Stomach (tissue), 9 donors: ENCODE data around the gene ADAMTSL3. TPM values are rescaled to one million over a fixed set of nuclear protein-coding genes. Genes with fewer than 3 reads are reported as not detected.

ENCODE experiments used
- DNase-seq, 2 donors: peaks; one replicate each; pipeline versions ENCODE4 v3.0.0 to v3.0.0-alpha.2; 2013 to 2019
- H3K27ac ChIP-seq, 5 donors: fragments of 200-600 bp in 4 of 5; sonication (generic) in 4 of 5; one replicate each; pipeline ENCODE4 v1.5.1; 2013 to 2019; ENCODE audit warnings: mild to moderate bottlenecking in 1 of 5, moderate library complexity in 1 of 5
- H3K27me3 ChIP-seq, 3 donors: fragments of 200-600 bp; sonication (generic); one replicate each; pipeline ENCODE4 v1.5.1; 2017 to 2019; ENCODE audit warnings: mixed run types in 1 of 3
- H3K36me3 ChIP-seq, 4 donors: fragments of 200-600 bp; sonication (generic); 1 replicate in 3 of 4; 2 replicates in 1 of 4; pipeline ENCODE4 v1.5.1; 2016 to 2019
- H3K4me1 ChIP-seq, 4 donors: fragments of 200-600 bp; sonication (generic); one replicate each; pipeline ENCODE4 v1.5.1; 2016 to 2019
- H3K4me3 ChIP-seq, 4 donors: fragments of 200-600 bp; sonication (generic) in 3 of 4; one replicate each; pipeline ENCODE4 v1.5.1; 2016 to 2019; ENCODE audit warnings: mild to moderate bottlenecking in 1 of 4
- H3K9me3 ChIP-seq, 4 donors: fragments of 200-600 bp; sonication (generic); one replicate each; pipeline ENCODE4 v1.5.1; 2016 to 2019
- EP300 ChIP-seq: sonication (generic); formaldehyde crosslinking; IDR thresholded peaks from one replicate; pipeline ENCODE4 v1.6.1; 2017; ENCODE audit warnings: antibody characterized with exemption
- POLR2A ChIP-seq, 4 donors: fragments of 450-650 bp; IDR thresholded peaks; one replicate each; pipeline ENCODE4 v1.6.1; 2016; ENCODE audit warnings: antibody characterized with exemption in 4 of 4, control low read depth in 2 of 4, mild to moderate bottlenecking in 1 of 4, moderate library complexity in 1 of 4
- POLR2AphosphoS5 ChIP-seq, 3 donors: sonication (generic); formaldehyde crosslinking; IDR thresholded peaks; one replicate each; pipeline ENCODE4 v1.6.1; 2016; ENCODE audit warnings: antibody characterized with exemption in 3 of 3
- WGBS, 5 donors: extraction: QIAGEN DNeasy Blood & Tissue Kit in 3 of 5; methylation state at CpG; one replicate each; pipeline versions ENCODE4 v1.1.5 to v1.1.7; 2013 to 2018; 5-methylcytosine and 5-hydroxymethylcytosine counted together
- intact Hi-C: fragments of 100-400 bp; cut with DNase I; formaldehyde crosslinking; loops from one replicate; pipeline ENCODE4 v1.15.1; 2023; ENCODE audit warnings: low total_unique reads
- polyA plus RNA-seq, 3 donors: library from polyadenylated mRNA; stranded (reverse); fragments of 200-250 nt; gene quantifications; one replicate each; pipeline ENCODE4 v1.2.3, GENCODE V29; 2013
- total RNA-seq, 5 donors: library from RNA; depleted of rRNA; stranded (reverse); fragments of >200 nt; gene quantifications; one replicate each; pipeline versions ENCODE4 v1.1.0 to v1.2.3, GENCODE V29; 2014 to 2016
- TF ChIP-seq, protein P1 (sequence below), 7 experiments: fragments of 450-650 bp in 4 of 7; fragments of 200-600 bp in 3 of 7; sonication (generic) in 3 of 7; IDR thresholded peaks; one replicate each; pipeline ENCODE4 v1.5.1; 2016 to 2019; ENCODE audit warnings: antibody characterized with exemption in 7 of 7, control low read depth in 2 of 7, mild to moderate bottlenecking in 1 of 7
- donor health status: healthy with polysubstance abuse.
- donor health status: Bipolar disorder and iron deficiency.
- donor health status: healthy.

The ADAMTSL3 gene
- total and polyA plus RNA-seq, 8 donors: 1.1 to 54.9 (median 6.0) TPM

DNA sequence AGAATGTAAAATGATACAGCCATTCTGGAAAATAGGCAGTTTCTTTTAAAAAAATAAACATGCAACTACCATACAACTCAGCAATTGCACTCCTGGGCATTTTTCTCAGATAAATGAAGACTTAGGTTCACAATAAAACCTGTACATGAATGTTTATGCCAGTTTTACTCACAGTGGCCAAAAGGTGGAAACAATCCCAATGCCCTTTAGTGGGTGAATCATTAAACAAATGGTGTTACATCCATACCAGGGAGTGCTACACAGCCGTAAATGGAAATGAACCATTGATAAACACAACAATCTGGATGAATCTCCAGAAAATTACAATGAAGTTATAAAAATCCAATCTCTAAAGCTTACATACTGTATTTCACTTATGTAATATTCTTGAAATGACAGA is 140.3 kb downstream of the ADAMTSL3 start:
- TF ChIP-seq EP300 (no peak), POLR2A (IDR thresholded peaks at IDR 0.05) (no peak), POLR2AphosphoS5 (IDR thresholded peaks at IDR 0.05) (no peak)
- TF ChIP-seq, protein P1, sequence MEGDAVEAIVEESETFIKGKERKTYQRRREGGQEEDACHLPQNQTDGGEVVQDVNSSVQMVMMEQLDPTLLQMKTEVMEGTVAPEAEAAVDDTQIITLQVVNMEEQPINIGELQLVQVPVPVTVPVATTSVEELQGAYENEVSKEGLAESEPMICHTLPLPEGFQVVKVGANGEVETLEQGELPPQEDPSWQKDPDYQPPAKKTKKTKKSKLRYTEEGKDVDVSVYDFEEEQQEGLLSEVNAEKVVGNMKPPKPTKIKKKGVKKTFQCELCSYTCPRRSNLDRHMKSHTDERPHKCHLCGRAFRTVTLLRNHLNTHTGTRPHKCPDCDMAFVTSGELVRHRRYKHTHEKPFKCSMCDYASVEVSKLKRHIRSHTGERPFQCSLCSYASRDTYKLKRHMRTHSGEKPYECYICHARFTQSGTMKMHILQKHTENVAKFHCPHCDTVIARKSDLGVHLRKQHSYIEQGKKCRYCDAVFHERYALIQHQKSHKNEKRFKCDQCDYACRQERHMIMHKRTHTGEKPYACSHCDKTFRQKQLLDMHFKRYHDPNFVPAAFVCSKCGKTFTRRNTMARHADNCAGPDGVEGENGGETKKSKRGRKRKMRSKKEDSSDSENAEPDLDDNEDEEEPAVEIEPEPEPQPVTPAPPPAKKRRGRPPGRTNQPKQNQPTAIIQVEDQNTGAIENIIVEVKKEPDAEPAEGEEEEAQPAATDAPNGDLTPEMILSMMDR (IDR thresholded peaks at IDR 0.05): no peak
- Histone ChIP-seq H3K27me3 (no peaks in the 10 kb centered on the region), H3K27ac (no peak overlapping the region), H3K4me3 (no peak overlapping the region), H3K4me1 (no peaks in the 10 kb centered on the region), H3K36me3 (no peaks in the 10 kb centered on the region), H3K9me3 (no peaks in the 10 kb centered on the region)
- intact Hi-C loops: no loop called here
- no peak for DNase-seq
- 85 to 100% (median 91%) methylated on average over 1 of the region's 1 CpG for WGBS, 5 donors

DNA sequence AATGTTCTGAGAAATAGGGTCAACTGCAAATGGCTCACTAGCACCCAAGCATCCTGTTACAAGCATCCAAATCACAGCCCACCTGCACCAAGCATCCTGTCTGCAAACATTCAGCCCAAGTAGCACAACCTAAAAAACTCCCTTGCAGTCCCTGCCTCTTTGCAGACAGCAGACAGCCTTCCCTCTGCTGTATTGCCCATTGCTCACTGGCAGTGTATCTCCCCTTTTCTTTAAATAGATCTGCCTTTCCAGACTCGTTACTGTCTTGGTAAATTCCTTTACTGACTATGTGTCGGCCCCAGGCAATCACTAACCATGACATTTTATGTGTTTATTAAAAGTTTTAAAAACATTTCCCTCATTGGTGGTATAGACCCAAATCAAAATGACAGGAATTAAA is 155.4 kb downstream of the ADAMTSL3 start:
- H3K9me3 ChIP-seq: peaks cover 0 to 18% (median 0%) of the 10 kb centered on the region in 4 donors
- DNase-seq: no peak
- no peaks in the 10 kb centered on the region for H3K4me1 ChIP-seq
- intact Hi-C loops: no loop called here
- WGBS, 5 donors: 75 to 88% (median 85%) methylated on average over 2 of the region's 2 CpGs
- TF ChIP-seq, protein P1 (IDR thresholded peaks at IDR 0.05): no peak
- TF ChIP-seq EP300 (no peak), POLR2AphosphoS5 (IDR thresholded peaks at IDR 0.05) (no peak), POLR2A (IDR thresholded peaks at IDR 0.05) (no peak)
- no peak overlapping the region for H3K27ac ChIP-seq
- no peaks in the 10 kb centered on the region for H3K27me3 ChIP-seq
- H3K4me3 ChIP-seq: no peak overlapping the region
- H3K36me3 ChIP-seq: peaks cover 0 to 15% (median 7%) of the 10 kb centered on the region in 4 donors

DNA sequence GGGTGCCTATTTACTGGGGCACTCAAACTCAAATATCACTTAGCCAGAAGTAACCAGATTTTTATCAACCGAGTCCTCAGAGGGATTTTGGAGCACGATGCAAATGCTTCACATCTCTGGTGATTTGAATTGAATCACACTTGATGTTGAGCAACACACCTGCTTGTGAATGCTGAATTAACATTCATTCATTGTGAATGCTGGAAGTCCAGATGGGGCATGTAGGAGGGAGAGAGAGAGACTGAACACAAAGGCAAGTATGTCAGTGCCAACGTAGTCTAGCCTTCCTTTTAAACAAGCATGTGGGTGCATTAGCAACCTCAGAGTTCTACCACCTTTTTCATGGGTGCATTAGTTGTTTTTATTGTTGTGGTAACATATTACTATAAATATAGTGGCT is 156.2 kb downstream of the ADAMTSL3 start:
- DNase-seq: no peak
- intact Hi-C loops: no loop called here
- Histone ChIP-seq H3K4me3 (no peak overlapping the region), H3K27me3 (no peaks in the 10 kb centered on the region), H3K36me3 (peaks cover 0 to 15% (median 7%) of the 10 kb centered on the region in 4 donors), H3K4me1 (no peaks in the 10 kb centered on the region), H3K27ac (no peak overlapping the region), H3K9me3 (peaks cover 0 to 18% (median 0%) of the 10 kb centered on the region in 4 donors)
- TF ChIP-seq POLR2AphosphoS5 (IDR thresholded peaks at IDR 0.05) (no peak), POLR2A (IDR thresholded peaks at IDR 0.05) (no peak), EP300 (no peak)
- TF ChIP-seq, protein P1 (IDR thresholded peaks at IDR 0.05): no peak
- 84 to 96% (median 91%) methylated on average over 3 of the region's 3 CpGs for WGBS, 5 donors

DNA sequence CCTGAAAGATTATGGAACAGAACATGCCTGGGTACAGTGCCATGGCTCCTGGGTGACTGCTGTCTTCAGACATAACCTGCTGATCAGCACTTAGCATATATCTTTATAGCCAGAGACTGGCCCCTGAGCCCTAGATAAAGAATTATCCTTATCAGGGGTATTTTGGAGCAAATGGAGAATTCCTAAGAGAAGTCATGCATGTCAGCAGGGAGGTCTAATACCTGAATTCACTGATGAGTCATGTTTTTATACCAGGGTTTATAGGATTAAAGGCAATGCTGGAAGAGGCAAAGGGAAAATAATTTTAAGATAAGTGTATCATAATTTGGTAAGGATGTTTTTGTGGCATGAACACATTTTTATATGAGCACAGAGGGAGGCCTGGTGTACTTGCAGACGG is 159.8 kb downstream of the ADAMTSL3 start:
- H3K27ac ChIP-seq: no peak overlapping the region
- WGBS, 5 donors: 0 to 96% (median 73%) methylated on average over 1 of the region's 1 CpG
- H3K27me3 ChIP-seq: no peaks in the 10 kb centered on the region
- no peak overlapping the region for H3K4me3 ChIP-seq
- TF ChIP-seq EP300: no peak
- intact Hi-C loops: no loop called here
- no peak for DNase-seq
- no peaks in the 10 kb centered on the region for H3K4me1 ChIP-seq
- H3K36me3 ChIP-seq: no peaks in the 10 kb centered on the region
- H3K9me3 ChIP-seq: no peaks in the 10 kb centered on the region

DNA sequence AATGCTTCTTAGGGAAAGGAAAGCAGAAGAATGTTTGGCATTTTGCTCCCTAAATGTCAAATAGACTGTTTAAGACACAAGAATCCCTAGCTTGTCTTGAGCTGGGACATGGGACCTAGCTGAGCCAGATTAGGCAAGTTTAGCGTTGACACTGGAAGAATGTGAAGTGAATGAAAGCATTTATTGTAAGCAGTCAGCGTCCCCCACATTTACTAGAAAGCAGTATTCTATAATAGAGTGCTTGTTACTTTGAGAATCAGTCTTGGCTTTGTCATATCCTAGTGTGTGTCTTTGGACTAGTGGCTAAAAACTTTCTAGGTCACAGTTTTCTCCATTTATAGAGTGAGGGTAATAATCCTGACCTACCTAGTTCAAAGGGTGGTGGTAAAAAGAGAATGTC is 161.6 kb downstream of the ADAMTSL3 start:
- peak in 1 of 2 donors; percentile 34 for DNase-seq
- peaks cover 0 to 9% (median 0%) of the 10 kb centered on the region in 4 donors for H3K36me3 ChIP-seq
- H3K27me3 ChIP-seq: no peaks in the 10 kb centered on the region
- H3K9me3 ChIP-seq: no peaks in the 10 kb centered on the region
- 57 to 72% (median 62%) methylated on average over 2 of the region's 2 CpGs for WGBS, 5 donors
- peak overlapping the region in 1 of 5 donors; percentile 16 for H3K27ac ChIP-seq
- no peak overlapping the region for H3K4me3 ChIP-seq
- intact Hi-C loops: no loop called here
- no peaks in the 10 kb centered on the region for H3K4me1 ChIP-seq
- TF ChIP-seq POLR2AphosphoS5 (IDR thresholded peaks at IDR 0.05) (no peak), POLR2A (IDR thresholded peaks at IDR 0.05) (no peak), EP300 (no peak)
- TF ChIP-seq, protein P1 (IDR thresholded peaks at IDR 0.05): no peak
